ENCODE data around the gene ZSWIM6. TPM values are rescaled to one million over a fixed set of nuclear protein-coding genes. Genes with fewer than 3 reads are reported as not detected.

The ZSWIM6 gene
- polyA plus RNA-seq, 1 donor = 18.0 TPM

DNA sequence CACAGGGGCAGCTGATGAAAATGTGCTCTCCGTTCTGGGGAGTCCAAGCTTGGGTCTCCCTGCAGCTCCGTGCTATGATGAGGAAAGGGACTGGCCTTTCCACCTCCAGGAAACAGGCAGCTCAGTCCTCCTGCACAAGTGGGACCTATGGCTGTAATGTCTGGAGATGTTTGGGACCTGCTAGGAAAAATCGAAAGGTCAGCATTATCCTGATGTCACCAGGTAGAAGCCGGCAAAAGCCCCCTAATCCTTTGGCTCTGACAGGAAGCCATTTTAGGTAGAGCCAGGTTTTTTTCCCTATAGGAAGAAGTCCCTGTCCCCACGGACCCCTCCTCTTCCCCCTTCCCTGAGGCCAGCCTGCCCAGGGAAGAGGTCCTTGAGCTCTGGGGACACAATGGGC, 240.9 kb downstream of the ZSWIM6 start:
- H3K4me1 ChIP-seq (ENCODE audit: control insufficient read depth, insufficient read depth, low read length) = no peaks in the 10 kb centered on the region
- H3K27me3 ChIP-seq (ENCODE audit: control insufficient read depth, insufficient read depth, low read length) = no peaks in the 10 kb centered on the region
- H3K9me3 ChIP-seq (ENCODE audit: control insufficient read depth, low read depth, low read length) = no peaks in the 10 kb centered on the region
- no peak overlapping the region for H3K27ac ChIP-seq (ENCODE audit: low read length)
- no CpG with 5 or more reads among the region's 5 CpGs for WGBS (ENCODE audit: insufficient coverage, low lambda C conversion rate)
- no peaks in the 10 kb centered on the region for H3K36me3 ChIP-seq (ENCODE audit: control insufficient read depth, insufficient read depth, low read length)
- H3K4me3 ChIP-seq (ENCODE audit: low read length) = no peak overlapping the region
- no peak for DNase-seq

DNA sequence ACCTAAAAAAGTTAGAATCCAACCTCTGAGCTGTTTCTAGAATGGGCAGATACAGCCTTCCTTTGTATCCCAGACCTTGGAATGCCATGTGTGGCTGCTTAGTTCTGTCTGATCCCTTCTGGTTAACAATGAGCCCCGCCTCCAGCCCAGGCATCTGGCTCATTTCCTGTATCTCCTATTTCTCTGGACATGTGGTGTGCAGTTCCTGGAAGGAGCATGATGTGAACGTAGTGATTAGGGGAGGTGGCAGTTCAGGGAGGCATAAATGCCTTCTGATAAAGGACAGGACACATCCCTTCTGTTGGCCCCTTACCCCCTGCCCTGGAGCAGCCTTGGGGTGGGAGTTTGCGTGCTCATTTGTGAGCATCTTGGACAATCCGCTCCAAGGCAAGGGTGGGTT, 243.0 kb downstream of the ZSWIM6 start:
- Histone ChIP-seq H3K27ac (ENCODE audit: low read length) (no peak overlapping the region), H3K36me3 (ENCODE audit: control insufficient read depth, insufficient read depth, low read length) (no peaks in the 10 kb centered on the region), H3K9me3 (ENCODE audit: control insufficient read depth, low read depth, low read length) (no peaks in the 10 kb centered on the region), H3K4me1 (ENCODE audit: control insufficient read depth, insufficient read depth, low read length) (no peaks in the 10 kb centered on the region), H3K4me3 (ENCODE audit: low read length) (no peak overlapping the region), H3K27me3 (ENCODE audit: control insufficient read depth, insufficient read depth, low read length) (no peaks in the 10 kb centered on the region)
- DNase-seq = peak in 1 of 2 donors; percentile 41
- no CpG with 5 or more reads among the region's 4 CpGs for WGBS (ENCODE audit: insufficient coverage, low lambda C conversion rate)

DNA sequence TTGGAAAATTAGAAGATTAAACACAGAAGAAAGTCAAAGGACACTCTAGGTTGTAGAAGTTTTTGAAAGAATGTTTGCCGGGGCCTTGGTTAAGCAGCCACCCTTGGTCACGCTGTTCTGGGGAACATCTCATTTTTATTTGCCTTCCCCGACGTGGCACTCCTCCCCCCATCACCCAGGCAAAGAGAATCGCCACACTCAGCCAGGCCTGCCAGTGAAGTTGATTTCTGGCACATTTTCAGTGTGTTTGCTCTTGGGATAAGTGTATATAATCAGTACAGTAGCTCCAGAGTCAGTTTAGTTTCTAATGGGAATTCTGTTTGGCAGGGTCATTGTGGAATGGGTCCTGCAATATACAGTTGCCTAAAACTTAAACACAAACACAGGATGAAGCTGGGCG, 243.5 kb downstream of the ZSWIM6 start:
- Histone ChIP-seq H3K9me3 (ENCODE audit: control insufficient read depth, low read depth, low read length) (no peaks in the 10 kb centered on the region), H3K36me3 (ENCODE audit: control insufficient read depth, insufficient read depth, low read length) (no peaks in the 10 kb centered on the region), H3K4me1 (ENCODE audit: control insufficient read depth, insufficient read depth, low read length) (no peaks in the 10 kb centered on the region), H3K4me3 (ENCODE audit: low read length) (no peak overlapping the region), H3K27me3 (ENCODE audit: control insufficient read depth, insufficient read depth, low read length) (no peaks in the 10 kb centered on the region), H3K27ac (ENCODE audit: low read length) (no peak overlapping the region)
- WGBS (ENCODE audit: insufficient coverage, low lambda C conversion rate) = no CpG with 5 or more reads among the region's 6 CpGs
- DNase-seq = no peak

DNA sequence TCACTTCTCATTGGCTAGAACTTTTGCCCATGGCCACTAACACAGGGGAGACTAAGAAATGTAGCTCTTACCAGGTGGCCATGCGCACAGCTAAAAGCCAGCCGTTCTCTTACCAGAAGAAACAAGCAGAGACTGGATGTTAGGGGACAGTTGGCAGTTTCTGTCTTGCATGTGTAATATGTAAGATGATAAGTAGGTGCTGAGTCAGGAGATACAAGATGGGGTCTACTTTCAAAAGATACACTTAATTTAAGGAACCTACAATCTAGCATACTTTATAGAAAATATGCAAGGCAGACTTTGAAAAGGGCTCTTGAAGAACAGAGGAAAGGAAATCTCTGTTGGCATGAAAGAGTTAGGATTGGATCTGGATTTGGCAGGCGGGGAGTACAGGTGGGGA, 244.5 kb downstream of the ZSWIM6 start:
- no peak for DNase-seq
- Histone ChIP-seq H3K4me3 (ENCODE audit: low read length) (no peak overlapping the region), H3K9me3 (ENCODE audit: control insufficient read depth, low read depth, low read length) (no peaks in the 10 kb centered on the region), H3K4me1 (ENCODE audit: control insufficient read depth, insufficient read depth, low read length) (no peaks in the 10 kb centered on the region), H3K27me3 (ENCODE audit: control insufficient read depth, insufficient read depth, low read length) (no peaks in the 10 kb centered on the region), H3K36me3 (ENCODE audit: control insufficient read depth, insufficient read depth, low read length) (no peaks in the 10 kb centered on the region), H3K27ac (ENCODE audit: low read length) (no peak overlapping the region)
- 100% methylated on average over 2 of the region's 3 CpGs for WGBS (ENCODE audit: insufficient coverage, low lambda C conversion rate)

DNA sequence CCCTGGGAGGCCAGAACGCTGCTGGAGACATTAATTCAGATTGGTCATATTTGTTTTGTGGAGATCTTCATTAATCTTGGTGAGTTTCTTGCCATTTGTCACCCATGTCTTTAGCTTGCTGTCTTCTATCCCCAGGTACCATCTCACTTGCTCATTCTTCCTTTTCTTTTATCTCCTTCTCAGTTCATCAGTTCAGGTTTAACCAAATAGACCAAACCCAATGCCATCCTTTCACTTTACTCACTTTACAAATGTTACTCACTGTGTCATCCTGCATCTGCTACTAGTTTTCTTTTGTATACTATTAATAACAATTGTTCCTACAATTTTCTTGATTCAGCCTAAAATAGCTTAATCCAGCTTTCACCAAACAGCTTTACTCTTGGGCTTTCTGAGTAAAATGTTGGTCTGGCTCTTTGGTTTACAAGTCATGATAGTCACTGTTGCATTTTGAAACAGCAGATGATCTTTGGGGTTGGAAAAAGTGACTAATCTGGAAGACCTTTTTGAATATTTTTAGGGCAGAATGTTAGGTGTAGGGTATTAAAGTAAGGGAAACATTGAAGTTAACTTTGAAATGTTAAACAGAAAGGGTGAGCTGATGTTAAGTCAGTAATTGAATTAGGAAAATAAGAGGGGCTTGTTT, 246.9 kb downstream of the ZSWIM6 start:
- Histone ChIP-seq H3K9me3 (ENCODE audit: control insufficient read depth, low read depth, low read length) (no peaks in the 10 kb centered on the region), H3K36me3 (ENCODE audit: control insufficient read depth, insufficient read depth, low read length) (no peaks in the 10 kb centered on the region), H3K4me1 (ENCODE audit: control insufficient read depth, insufficient read depth, low read length) (no peaks in the 10 kb centered on the region), H3K4me3 (ENCODE audit: low read length) (no peak overlapping the region), H3K27ac (ENCODE audit: low read length) (no peak overlapping the region), H3K27me3 (ENCODE audit: control insufficient read depth, insufficient read depth, low read length) (no peaks in the 10 kb centered on the region)
- DNase-seq = no peak
- no CpG with 5 or more reads among the region's 1 CpG for WGBS (ENCODE audit: insufficient coverage, low lambda C conversion rate)

DNA sequence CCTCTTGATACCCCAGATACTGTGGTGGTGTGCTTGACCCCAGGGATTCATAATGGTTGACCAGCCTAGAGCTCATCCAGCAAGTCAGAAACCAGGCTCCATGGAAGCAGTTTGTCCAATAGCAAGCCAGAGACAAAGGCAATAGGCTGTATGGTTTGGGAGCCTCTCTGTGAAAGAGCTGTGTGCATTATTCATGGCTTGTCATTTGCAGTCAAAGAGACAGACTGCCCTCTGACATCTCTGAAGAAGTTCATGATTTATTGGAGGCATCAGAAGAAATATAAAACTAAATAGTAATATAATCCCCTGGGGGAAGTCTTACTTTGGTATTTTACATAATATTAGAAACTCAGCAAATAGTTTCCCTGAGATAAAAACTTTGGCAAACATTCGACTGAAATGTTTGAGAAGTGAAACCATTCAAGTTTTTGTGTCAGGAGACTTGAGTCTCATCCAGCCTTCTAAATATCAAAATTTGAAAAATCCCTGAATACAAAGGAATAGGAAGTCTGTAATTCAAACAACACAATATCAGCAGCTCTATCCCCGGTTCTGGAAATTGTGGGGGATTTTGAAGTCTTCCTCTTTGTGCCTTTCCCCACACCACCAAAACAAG, 250.3 kb downstream of the ZSWIM6 start:
- no peak for DNase-seq
- H3K27ac ChIP-seq (ENCODE audit: low read length) = no peak overlapping the region
- H3K27me3 ChIP-seq (ENCODE audit: control insufficient read depth, insufficient read depth, low read length) = no peaks in the 10 kb centered on the region
- H3K9me3 ChIP-seq (ENCODE audit: control insufficient read depth, low read depth, low read length) = no peaks in the 10 kb centered on the region
- H3K4me3 ChIP-seq (ENCODE audit: low read length) = no peak overlapping the region
- H3K36me3 ChIP-seq (ENCODE audit: control insufficient read depth, insufficient read depth, low read length) = no peaks in the 10 kb centered on the region
- WGBS (ENCODE audit: insufficient coverage, low lambda C conversion rate) = 38% methylated on average over 1 of the region's 2 CpGs
- no peaks in the 10 kb centered on the region for H3K4me1 ChIP-seq (ENCODE audit: control insufficient read depth, insufficient read depth, low read length)

DNA sequence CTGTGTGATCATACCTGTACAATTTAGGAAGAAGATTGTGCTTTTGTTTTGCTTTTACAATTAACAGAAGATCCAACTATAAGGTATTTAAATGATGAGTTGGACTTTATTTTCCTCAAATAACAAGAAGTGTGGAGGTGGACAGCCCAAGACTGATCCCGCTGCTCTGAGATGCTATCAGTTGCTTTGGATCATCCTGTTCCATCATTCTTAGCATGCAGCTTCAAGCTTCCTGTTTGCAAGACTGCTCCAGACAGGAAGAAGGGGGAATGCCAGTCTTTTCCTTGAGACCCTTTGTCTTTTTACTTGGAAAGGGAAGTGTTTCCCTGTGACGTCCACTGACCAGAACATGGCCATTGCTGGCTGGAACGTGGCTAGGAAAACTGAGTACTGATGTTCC, 250.8 kb downstream of the ZSWIM6 start:
- H3K27ac ChIP-seq (ENCODE audit: low read length) = no peak overlapping the region
- no peaks in the 10 kb centered on the region for H3K4me1 ChIP-seq (ENCODE audit: control insufficient read depth, insufficient read depth, low read length)
- no peak for DNase-seq
- no peaks in the 10 kb centered on the region for H3K36me3 ChIP-seq (ENCODE audit: control insufficient read depth, insufficient read depth, low read length)
- H3K9me3 ChIP-seq (ENCODE audit: control insufficient read depth, low read depth, low read length) = no peaks in the 10 kb centered on the region
- no peak overlapping the region for H3K4me3 ChIP-seq (ENCODE audit: low read length)
- WGBS (ENCODE audit: insufficient coverage, low lambda C conversion rate) = no CpG with 5 or more reads among the region's 3 CpGs
- H3K27me3 ChIP-seq (ENCODE audit: control insufficient read depth, insufficient read depth, low read length) = no peaks in the 10 kb centered on the region

DNA sequence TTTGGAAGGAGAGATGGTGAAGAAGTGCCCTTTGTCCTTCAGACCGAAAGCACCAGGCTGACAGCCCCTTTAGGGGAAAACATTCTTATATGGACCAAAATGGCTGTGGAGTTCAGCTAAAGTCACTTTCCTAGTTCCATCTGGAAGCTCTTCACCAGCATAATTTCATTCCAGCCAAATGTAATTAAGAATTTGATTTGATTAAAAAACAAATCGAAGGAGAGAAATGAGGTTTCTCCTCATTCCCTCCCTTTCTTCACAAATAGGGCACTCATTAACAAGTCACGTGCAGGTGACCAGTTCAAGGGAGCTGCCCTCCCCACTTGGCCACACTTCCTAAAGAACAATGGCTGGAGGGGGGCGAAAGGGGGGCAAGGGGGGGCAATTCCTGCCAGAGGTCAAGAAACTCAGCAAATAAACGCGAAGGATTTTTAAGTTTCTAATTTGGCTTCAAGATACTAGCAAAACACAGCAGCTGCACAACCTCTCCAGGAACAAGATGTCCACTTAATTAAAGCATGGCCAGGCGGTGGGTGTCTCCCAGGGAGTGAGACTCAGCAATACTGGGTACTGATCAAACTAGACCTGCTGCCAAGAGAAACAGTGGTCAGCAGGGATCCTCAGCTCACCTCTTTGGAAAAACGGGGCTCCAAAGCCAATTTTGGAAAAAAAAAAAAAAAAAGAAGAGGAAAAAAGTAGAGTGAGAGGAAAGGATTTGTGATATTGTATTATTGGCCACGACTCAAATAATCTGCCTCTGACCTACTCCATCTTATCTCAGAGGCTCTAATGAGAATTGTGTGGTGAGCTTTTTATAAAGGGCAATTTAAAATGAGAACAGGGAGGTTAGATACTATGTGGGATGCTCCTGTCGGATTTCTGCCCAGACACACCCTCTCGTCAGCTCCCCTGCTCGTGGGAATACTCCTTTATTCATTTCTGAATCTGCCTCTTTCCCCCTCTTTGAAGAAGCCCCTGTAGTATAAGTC, 254.3 kb downstream of the ZSWIM6 start:
- H3K27me3 ChIP-seq (ENCODE audit: control insufficient read depth, insufficient read depth, low read length) = no peaks in the 10 kb centered on the region
- no peaks in the 10 kb centered on the region for H3K36me3 ChIP-seq (ENCODE audit: control insufficient read depth, insufficient read depth, low read length)
- peak in 1 of 2 donors; percentile 21 for DNase-seq
- no peak overlapping the region for H3K4me3 ChIP-seq (ENCODE audit: low read length)
- no peaks in the 10 kb centered on the region for H3K9me3 ChIP-seq (ENCODE audit: control insufficient read depth, low read depth, low read length)
- no peaks in the 10 kb centered on the region for H3K4me1 ChIP-seq (ENCODE audit: control insufficient read depth, insufficient read depth, low read length)
- 73% methylated on average over 2 of the region's 12 CpGs for WGBS (ENCODE audit: insufficient coverage, low lambda C conversion rate)
- H3K27ac ChIP-seq (ENCODE audit: low read length) = no peak overlapping the region

DNA sequence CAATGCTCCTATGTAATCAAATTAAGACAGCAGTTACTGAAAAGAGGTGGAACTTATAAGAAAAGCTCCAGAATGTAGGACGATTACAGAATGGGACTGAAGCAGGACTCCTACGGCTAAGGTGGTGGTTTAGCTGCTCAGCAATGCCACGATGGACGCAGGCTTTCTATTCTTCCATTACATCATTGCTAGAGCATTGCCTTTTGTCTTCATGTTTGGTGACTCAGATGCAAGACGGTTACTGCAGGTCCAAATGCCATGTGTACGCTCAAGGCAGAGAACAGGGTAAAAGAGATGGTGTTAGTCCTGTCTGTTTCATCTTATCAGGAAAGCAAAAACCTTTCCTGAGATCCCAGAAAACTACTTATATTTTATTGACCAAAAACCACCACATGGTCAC, 255.1 kb downstream of the ZSWIM6 start:
- Histone ChIP-seq H3K27me3 (ENCODE audit: control insufficient read depth, insufficient read depth, low read length) (no peaks in the 10 kb centered on the region), H3K4me3 (ENCODE audit: low read length) (no peak overlapping the region), H3K36me3 (ENCODE audit: control insufficient read depth, insufficient read depth, low read length) (no peaks in the 10 kb centered on the region), H3K9me3 (ENCODE audit: control insufficient read depth, low read depth, low read length) (no peaks in the 10 kb centered on the region), H3K27ac (ENCODE audit: low read length) (no peak overlapping the region), H3K4me1 (ENCODE audit: control insufficient read depth, insufficient read depth, low read length) (no peaks in the 10 kb centered on the region)
- no CpG with 5 or more reads among the region's 6 CpGs for WGBS (ENCODE audit: insufficient coverage, low lambda C conversion rate)
- DNase-seq = no peak

DNA sequence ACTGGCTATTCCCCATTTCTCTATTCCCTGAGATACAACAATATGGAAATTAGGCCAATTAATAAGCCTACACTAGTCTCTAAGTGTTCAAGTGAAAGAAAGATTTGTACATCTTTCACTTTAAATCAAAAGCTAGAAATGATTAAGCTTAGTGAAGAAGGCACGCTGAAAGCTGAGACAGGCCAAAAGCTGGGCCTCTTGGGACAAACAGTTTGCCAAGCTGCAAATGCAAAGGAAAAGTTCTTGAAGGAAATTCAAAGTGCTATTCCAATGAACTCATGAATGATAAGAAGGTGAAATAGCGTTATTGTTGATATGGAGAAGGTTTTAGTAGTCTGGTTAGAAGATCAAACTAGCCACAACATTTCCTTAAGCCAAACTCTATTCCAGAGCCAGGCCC, 256.2 kb downstream of the ZSWIM6 start:
- 92% methylated on average over 2 of the region's 2 CpGs for WGBS (ENCODE audit: insufficient coverage, low lambda C conversion rate)
- Histone ChIP-seq H3K4me1 (ENCODE audit: control insufficient read depth, insufficient read depth, low read length) (no peaks in the 10 kb centered on the region), H3K27ac (ENCODE audit: low read length) (no peak overlapping the region), H3K36me3 (ENCODE audit: control insufficient read depth, insufficient read depth, low read length) (no peaks in the 10 kb centered on the region), H3K27me3 (ENCODE audit: control insufficient read depth, insufficient read depth, low read length) (no peaks in the 10 kb centered on the region), H3K4me3 (ENCODE audit: low read length) (no peak overlapping the region), H3K9me3 (ENCODE audit: control insufficient read depth, low read depth, low read length) (no peaks in the 10 kb centered on the region)
- DNase-seq = no peak
